Panc1 (cell line): ENCODE results near the gene SYCP2. TPM values are rescaled to one million over a fixed set of nuclear protein-coding genes. Genes with fewer than 3 reads are reported as not detected.

Experiments
- ATAC-seq: fragments of 200-7000 bp; cut with Tn5 transposase; 2 replicates; pipeline ENCODE4 v1.9.1; 2020; ENCODE audit warnings: mild to moderate bottlenecking, moderate library complexity
- BruUV-seq: library from RNA; stranded (reverse); fragments of 400-500 nt; replicated peaks from 2 replicates; lab custom pipeline; 2021; lab: Mats Ljungman, UMichigan
- CTCF ChIA-PET: fragments of 300-600 bp; sonication (Branson Sonifier 250); formaldehyde crosslinking; loops from one replicate; lab custom pipeline; 2022; ENCODE audit warnings: antibody characterized with exemption; lab: Charles Lee
- POLR2A ChIA-PET: fragments of 300-600 bp; sonication (Branson Sonifier 250); formaldehyde crosslinking; loops from one replicate; lab custom pipeline; 2022; ENCODE audit warnings: antibody characterized with exemption; lab: Charles Lee
- DNase-seq: peaks from one replicate; pipeline ENCODE4 v3.0.0-alpha.2; 2010; ENCODE audit warnings: low read depth, low spot score
- H3K27ac ChIP-seq: 2 replicates; pipeline ENCODE4 v1.5.1; 2011; ENCODE audit warnings: mild to moderate bottlenecking, low read length, inconsistent platforms
- H3K27me3 ChIP-seq: fragments of 200-500 bp; sonication (Bioruptor generic); 2 replicates; pipeline ENCODE4 v1.6.0; 2014; ENCODE audit warnings: low read length, inconsistent platforms; ENCODE audit not compliant: control insufficient read depth, insufficient read depth
- H3K36me3 ChIP-seq: fragments of 200-500 bp; sonication (Bioruptor generic); 2 replicates; pipeline ENCODE4 v1.5.1; 2014; ENCODE audit warnings: inconsistent platforms, mild to moderate bottlenecking, low read length, moderate library complexity; ENCODE audit not compliant: control insufficient read depth, insufficient read depth
- H3K4me1 ChIP-seq: 2 replicates; pipeline ENCODE4 v1.5.1; 2011; ENCODE audit warnings: inconsistent platforms, mild to moderate bottlenecking, low read length, moderate library complexity; ENCODE audit not compliant: control insufficient read depth, insufficient read depth
- H3K4me3 ChIP-seq, 2 experiments: 2 replicates each; pipeline ENCODE4 v1.5.1; 2011 to 2012; ENCODE audit warnings: low read depth in 2 of 2, low read length in 2 of 2, mild to moderate bottlenecking in 2 of 2, inconsistent platforms in 1 of 2, moderate library complexity in 1 of 2
- H3K9me3 ChIP-seq: fragments of 200-500 bp; sonication (Bioruptor generic); 2 replicates; pipeline ENCODE4 v1.5.1; 2014; ENCODE audit warnings: low read depth, mild to moderate bottlenecking, inconsistent platforms, low read length, moderate library complexity; ENCODE audit not compliant: control insufficient read depth, insufficient read depth
- POLR2AphosphoS5 ChIP-seq: IDR thresholded peaks from 2 replicates; pipeline ENCODE4 v1.6.1; 2012; ENCODE audit warnings: mild to moderate bottlenecking, low read depth, low read length, moderate library complexity
- SIN3A ChIP-seq: IDR thresholded peaks from 2 replicates; pipeline ENCODE4 v1.6.1; 2012; ENCODE audit warnings: low read depth, mild to moderate bottlenecking, low read length, moderate library complexity, borderline replicate concordance; ENCODE audit not compliant: insufficient read depth
- TCF7L2 ChIP-seq: IDR thresholded peaks from 2 replicates; pipeline ENCODE4 v1.6.1; 2011; ENCODE audit warnings: mild to moderate bottlenecking, low read depth, low read length, inconsistent platforms
- in situ Hi-C: cut with HindIII; loops from 2 replicates; pipeline ENCODE4 v1.10.0; 2016; ENCODE audit warnings: low sequenced_read_pairs, low pct_unique_long_range_greater_than_20kb
- intact Hi-C: fragments of 100-400 bp; cut with micrococcal nuclease; formaldehyde crosslinking; loops from one replicate; pipeline ENCODE4 v1.10.0; 2022; ENCODE audit not compliant: unreplicated experiment
- total RNA-seq: library from RNA; stranded (reverse); gene quantifications from one replicate; pipeline ENCODE4 v1.2.1, GENCODE V29; 2021; ENCODE audit not compliant: unreplicated experiment
- TF ChIP-seq, protein P1 (sequence below): fragments of 450-650 bp; IDR thresholded peaks from 2 replicates; pipeline ENCODE4 v1.5.1; 2017; ENCODE audit warnings: mild to moderate bottlenecking
- TF ChIP-seq, protein P2 (sequence below), 2 experiments: IDR thresholded peaks; 2 replicates each; pipeline ENCODE4 v1.6.1; 2011 to 2012; ENCODE audit warnings: low read depth in 2 of 2, control low read depth in 1 of 2, low read length in 1 of 2, mild to moderate bottlenecking in 1 of 2, moderate library complexity in 1 of 2; ENCODE audit not compliant: insufficient read depth in 1 of 2

Gene SYCP2
- total RNA-seq, 1 experiment from 2014 or later, result 39.7 TPM

DNA sequence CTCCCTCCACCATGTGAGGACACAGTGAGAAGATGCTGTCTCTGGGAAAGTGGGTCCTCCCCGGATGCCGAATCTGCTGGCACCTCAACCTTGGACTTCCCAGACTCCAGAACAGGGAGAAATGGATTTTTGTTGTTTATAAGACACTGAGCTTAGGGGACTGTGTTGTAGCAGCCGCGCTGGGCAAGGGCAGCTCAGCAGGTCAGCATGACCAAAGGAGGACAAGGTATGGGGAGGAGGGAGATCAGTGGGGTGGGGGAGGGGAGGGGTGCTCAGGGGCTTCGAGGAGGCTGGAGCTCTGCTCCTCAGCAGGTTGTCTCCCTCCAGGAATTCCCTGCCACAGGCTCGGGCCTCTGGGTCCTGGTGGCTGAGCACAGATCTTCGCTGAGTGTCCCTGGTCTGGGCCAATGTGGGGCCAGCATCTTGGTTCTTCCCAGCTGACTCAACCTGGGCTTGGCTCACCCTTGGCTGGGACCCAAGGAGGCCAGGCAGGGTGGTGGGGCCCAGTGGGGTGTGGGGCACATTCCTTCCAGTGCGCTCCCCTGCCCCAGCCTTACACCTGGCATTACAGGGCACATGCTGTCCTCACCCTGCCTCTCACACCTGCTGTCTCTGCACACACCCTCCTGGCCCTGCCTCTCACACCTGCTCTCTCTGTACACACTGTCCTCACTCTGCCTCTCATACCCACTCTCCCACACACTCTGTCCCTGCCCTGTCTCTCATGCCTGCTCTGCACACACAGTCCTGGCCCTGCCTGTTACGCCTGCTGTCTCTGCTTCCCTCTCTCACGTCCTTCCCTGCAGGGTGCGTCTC, 107.3 kb downstream of the SYCP2 start:
- Histone ChIP-seq H3K27me3 (peaks cover 2% of the 10 kb centered on the region; the same call in 1 of the 2 replicates), H3K36me3 (no peaks in the 10 kb centered on the region), H3K4me1 (no peaks in the 10 kb centered on the region), H3K27ac (no peak overlapping the region), H3K4me3 (no peak overlapping the region), H3K9me3 (no peaks in the 10 kb centered on the region)
- ChIA-PET POLR2A (no interaction called here), CTCF (interaction anchor here (0.6 kb wide), 1 partner anchor 41 kb away, joined by 3 read pairs; no protein-coding TSS in a partner anchor)
- ATAC-seq (0 out of 2 replicates have a peak, but pooled peaks have one; percentile 14), DNase-seq (no peak)
- TF ChIP-seq, protein P1, sequence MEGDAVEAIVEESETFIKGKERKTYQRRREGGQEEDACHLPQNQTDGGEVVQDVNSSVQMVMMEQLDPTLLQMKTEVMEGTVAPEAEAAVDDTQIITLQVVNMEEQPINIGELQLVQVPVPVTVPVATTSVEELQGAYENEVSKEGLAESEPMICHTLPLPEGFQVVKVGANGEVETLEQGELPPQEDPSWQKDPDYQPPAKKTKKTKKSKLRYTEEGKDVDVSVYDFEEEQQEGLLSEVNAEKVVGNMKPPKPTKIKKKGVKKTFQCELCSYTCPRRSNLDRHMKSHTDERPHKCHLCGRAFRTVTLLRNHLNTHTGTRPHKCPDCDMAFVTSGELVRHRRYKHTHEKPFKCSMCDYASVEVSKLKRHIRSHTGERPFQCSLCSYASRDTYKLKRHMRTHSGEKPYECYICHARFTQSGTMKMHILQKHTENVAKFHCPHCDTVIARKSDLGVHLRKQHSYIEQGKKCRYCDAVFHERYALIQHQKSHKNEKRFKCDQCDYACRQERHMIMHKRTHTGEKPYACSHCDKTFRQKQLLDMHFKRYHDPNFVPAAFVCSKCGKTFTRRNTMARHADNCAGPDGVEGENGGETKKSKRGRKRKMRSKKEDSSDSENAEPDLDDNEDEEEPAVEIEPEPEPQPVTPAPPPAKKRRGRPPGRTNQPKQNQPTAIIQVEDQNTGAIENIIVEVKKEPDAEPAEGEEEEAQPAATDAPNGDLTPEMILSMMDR, result no peak
- TF ChIP-seq POLR2AphosphoS5 (no peak), TCF7L2 (no peak), SIN3A (no peak)
- TF ChIP-seq, protein P2, sequence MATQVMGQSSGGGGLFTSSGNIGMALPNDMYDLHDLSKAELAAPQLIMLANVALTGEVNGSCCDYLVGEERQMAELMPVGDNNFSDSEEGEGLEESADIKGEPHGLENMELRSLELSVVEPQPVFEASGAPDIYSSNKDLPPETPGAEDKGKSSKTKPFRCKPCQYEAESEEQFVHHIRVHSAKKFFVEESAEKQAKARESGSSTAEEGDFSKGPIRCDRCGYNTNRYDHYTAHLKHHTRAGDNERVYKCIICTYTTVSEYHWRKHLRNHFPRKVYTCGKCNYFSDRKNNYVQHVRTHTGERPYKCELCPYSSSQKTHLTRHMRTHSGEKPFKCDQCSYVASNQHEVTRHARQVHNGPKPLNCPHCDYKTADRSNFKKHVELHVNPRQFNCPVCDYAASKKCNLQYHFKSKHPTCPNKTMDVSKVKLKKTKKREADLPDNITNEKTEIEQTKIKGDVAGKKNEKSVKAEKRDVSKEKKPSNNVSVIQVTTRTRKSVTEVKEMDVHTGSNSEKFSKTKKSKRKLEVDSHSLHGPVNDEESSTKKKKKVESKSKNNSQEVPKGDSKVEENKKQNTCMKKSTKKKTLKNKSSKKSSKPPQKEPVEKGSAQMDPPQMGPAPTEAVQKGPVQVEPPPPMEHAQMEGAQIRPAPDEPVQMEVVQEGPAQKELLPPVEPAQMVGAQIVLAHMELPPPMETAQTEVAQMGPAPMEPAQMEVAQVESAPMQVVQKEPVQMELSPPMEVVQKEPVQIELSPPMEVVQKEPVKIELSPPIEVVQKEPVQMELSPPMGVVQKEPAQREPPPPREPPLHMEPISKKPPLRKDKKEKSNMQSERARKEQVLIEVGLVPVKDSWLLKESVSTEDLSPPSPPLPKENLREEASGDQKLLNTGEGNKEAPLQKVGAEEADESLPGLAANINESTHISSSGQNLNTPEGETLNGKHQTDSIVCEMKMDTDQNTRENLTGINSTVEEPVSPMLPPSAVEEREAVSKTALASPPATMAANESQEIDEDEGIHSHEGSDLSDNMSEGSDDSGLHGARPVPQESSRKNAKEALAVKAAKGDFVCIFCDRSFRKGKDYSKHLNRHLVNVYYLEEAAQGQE (IDR thresholded peaks at IDR 0.05; ENCODE audit: insufficient read depth in 1 of 2, low read depth in 2 of 2, low read length in 1 of 2), result no peak
- BruUV-seq, result no TSS peak
- intact Hi-C loops, result no loop called here
- in situ Hi-C loops, result no loop called here

DNA sequence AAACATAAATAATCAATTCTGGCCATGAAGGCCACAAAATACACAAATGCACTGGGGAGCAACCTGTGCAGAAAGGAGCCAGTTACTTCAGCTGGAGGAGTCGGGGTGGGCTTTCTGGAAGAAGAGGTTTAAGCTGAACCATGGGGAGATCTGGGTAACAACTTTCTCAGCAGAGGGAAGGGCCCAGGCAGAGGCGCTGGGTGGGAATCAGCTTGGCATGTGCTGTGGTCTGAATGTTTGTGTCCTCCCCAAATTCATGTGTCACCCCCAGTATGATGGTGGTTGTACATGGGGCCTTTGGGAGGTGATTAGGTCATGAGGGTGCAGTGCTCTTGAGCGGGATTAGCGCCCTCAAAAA, 107.9 kb downstream of the SYCP2 start:
- Histone ChIP-seq H3K27ac (no peak overlapping the region), H3K36me3 (no peaks in the 10 kb centered on the region), H3K9me3 (no peaks in the 10 kb centered on the region), H3K27me3 (peaks cover 2% of the 10 kb centered on the region; the same call in 1 of the 2 replicates), H3K4me3 (no peak overlapping the region), H3K4me1 (no peaks in the 10 kb centered on the region)
- ATAC-seq (no peak), DNase-seq (no peak)
- intact Hi-C loops, result no loop called here
- in situ Hi-C loops, result no loop called here
- CTCF ChIA-PET, result interaction anchor here (0.6 kb wide), 1 partner anchor 41 kb away, joined by 3 read pairs; no protein-coding TSS in a partner anchor
- TF ChIP-seq, protein P2 (IDR thresholded peaks at IDR 0.05; ENCODE audit: insufficient read depth in 1 of 2, low read depth in 2 of 2, low read length in 1 of 2), result no peak
- no peak for TF ChIP-seq SIN3A
- no peak for TF ChIP-seq POLR2AphosphoS5
- TF ChIP-seq, protein P1, result no peak
- no peak for TF ChIP-seq TCF7L2
- no TSS peak for BruUV-seq
- POLR2A ChIA-PET, result no interaction called here
